ENCODE results near the gene MARK4.

DNA sequence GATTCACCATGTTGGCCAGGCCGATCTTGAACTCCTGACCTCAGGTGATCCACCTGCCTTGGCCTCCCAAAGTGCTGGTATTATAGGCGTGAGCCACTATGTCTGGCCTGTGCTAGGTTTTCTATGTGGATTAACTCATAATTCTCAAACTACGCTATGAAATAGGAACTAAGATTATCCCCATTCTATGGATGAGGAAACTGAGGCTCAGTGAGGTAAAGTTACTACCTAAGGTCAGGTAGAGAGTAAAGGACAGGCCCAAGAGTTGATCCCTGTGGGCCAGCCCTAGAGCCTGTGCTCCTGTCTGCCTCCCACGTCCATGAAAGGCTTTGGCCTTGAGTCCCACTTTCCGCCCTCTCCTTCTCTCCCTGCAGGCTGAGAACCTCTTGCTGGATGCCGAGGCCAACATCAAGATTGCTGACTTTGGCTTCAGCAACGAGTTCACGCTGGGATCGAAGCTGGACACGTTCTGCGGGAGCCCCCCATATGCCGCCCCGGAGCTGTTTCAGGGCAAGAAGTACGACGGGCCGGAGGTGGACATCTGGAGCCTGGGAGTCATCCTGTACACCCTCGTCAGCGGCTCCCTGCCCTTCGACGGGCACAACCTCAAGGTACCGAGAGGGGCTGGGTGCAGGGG, 20.1 kb downstream of the MARK4 start:
- no peak for TF ChIP-seq CTCF (IDR thresholded peaks at IDR 0.05; ENCODE audit: insufficient read depth, low read length, poor library complexity, severe bottlenecking)
- TF ChIP-seq EZH2phosphoT487 (conservative IDR thresholded peaks at IDR 0.05; ENCODE audit: low read length) = no peak

All from SU-DHL-6 (cell line).